SW 1271 (cell line): ENCODE results near the gene SSH3.

ENCODE experiments used
- DNase-seq, 2 experiments: peaks; one replicate each; lab custom pipeline; 2025; lab: John Stamatoyannopoulos, UW

SSH3 gene

GRCh38 chr11:67293090-67293489, 10.2 kb upstream of the SSH3 start:
- DNase-seq = no peak

DNA sequence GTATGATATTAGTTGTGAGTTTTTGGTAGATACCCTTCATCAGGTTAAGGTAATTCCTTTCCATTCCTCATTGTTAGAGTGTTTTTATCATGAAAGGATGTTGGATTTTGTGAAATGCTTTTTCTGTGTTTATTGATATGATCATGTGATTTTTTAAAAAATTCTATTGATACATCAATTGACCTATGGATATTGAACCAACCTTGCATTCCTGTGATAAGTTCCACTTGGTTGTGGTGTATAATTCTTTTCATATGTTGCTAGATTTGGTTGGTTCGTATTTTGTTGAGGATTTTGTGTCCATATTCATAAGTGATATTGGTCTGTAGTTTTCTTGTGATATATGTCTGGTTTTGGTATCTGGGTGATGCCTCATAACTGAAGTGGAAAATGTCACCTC, 7.5 kb upstream of the SSH3 start:
- DNase-seq = no peak

DNA sequence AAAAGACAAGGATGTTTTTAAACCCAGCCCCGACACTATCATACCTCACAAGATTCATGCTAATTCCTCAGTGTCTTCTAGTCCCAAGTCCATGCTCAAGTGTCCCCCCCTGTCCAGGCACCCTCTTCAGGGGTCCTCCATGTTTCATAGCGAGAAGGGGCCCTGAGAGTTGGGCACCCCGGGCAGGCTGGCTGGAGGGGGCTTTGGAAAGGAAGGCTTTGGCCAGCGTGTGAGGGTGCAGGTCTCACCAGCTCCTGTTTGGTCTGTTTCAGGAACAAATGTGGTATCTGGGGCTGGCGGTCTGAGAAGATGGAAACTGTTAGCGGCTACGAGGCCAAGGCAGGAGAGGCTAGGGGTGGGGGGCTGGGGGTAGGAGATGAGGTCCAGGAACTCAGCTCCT, 4.5 kb upstream of the SSH3 start:
- DNase-seq = no peak

GRCh38 chr11:67299471-67300191, 3.7 kb upstream of the SSH3 start:
- DNase-seq = no peak

DNA sequence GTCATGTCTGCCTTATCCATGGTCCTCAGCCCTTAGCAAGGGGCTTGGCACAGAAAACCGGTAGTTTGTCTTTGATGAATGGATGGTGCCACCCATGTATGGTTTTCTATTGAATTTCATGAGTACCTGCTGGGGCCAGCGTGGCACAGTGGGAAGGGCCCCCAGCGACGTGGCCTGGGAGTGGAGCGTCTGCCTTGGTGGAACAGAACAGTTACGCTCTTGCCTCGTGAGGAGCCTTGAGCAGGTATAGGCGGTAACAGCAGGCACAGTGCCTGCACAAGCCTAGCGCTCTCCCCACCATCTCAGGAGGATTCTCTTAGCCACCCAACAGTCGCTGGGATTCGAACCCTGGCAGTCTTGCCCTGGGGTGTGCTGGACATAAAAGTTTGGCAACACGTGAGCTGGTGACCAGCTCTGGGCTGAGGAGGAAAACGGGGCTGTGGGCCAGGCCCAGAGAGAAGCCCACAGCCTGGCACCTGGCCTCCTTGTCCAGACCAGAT, 3.0 kb upstream of the SSH3 start:
- no peak for DNase-seq

DNA sequence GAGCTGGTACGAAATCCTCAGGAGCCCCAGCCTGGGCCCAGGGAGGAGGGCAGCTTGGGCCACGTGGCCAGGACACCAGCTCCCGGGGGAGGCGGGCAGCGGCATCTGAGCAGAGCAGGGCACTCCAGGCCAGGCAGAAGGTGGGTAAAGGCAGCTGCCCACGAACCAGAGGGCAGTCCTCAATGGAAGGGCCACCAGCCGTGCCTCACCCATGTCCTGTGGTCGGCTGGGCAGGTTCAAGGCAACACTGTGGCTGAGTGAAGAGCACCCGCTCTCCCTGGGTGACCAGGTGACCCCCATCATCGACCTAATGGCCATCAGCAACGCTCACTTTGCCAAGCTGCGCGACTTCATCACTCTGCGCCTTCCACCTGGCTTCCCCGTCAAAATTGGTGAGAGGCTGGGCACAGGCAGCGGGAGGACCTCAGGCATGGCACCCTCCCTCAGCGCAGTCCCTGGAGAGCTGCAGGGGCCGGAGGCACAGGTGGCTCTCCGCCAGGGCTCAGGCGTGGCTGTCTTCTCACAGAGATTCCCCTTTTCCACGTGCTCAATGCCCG, 2.5 kb upstream of the SSH3 start:
- no peak for DNase-seq

DNA sequence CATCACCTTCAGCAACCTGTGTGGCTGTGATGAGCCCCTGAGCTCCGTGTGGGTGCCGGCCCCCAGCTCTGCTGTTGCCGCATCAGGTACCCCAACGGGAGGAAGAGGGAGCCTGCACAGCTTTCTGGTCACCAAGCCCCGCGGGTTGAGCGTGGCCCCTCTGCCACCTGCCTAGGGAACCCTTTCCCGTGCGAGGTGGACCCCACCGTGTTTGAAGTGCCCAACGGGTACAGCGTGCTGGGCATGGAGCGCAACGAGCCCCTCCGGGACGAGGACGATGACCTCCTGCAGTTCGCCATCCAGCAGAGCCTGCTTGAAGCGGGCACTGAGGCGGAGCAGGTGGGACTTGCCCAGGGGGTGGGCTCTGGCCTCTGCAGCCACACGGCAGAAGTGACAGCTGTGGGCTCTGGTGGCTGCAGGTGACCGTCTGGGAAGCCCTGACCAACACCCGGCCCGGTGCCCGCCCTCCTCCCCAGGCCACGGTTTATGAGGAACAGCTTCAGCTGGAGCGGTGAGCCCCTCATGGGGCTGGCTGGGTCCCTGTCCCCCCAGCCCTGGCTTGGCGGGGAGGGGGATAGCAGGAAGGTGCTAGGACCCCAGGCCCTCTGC, 1.9 kb upstream of the SSH3 start:
- no peak for DNase-seq

DNA sequence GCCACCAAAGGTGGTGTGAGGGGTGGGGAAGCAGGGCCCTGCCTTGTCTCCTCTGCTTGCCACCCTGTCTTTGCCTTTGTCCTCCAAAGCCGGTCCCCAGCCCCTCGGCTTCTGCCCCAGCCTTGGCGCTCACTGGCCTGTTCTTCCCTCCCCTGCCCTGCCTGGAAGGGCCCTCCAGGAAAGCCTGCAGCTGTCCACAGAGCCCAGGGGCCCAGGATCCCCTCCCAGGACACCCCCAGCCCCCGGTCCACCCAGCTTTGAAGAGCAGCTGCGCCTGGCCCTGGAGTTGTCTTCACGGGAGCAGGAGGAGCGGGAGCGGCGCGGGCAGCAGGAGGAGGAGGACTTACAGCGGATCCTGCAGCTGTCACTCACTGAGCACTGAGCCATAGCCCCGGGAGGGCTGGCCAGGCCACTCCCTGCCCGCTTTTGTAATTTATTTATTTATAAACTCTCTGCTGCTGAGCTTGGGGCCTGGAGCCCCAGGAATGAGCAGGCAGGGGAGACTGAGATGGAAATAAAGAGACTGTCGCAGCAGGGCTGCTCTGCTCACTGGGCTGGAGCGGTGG, 1.3 kb upstream of the SSH3 start:
- no peak for DNase-seq

DNA sequence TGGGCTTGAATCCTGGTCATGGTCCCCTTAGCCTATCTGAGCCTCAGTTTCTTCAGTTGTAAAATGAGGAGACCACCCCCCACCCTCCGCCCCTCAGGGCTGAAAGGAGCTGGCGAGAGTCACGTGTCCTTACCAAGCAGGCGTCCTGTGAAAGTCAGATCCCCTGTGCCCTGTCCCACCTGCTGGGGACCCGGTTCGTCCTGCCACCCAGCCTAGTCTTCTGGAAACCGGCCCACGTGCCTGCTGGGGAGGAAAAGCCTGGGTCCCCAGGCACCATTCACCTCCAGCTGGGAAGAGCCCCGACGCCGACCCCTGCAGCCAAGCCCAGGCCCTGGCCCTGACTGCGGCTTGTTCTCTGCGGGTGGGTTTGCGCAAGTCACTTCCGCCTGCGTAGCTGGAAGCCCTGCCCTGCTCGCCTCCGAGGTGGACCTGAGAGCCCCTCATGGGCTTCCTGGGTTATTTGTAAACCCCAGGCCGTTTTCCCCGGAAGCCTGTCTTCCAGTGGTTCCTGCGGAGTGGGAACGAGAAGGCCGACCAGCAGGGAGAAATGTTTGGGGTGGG, 679 bp upstream of the SSH3 start:
- no peak for DNase-seq

- no peak for DNase-seq
These were observed 593 bp downstream of the SSH3 start for GRCh38 chr11:67303835-67304411.

DNA sequence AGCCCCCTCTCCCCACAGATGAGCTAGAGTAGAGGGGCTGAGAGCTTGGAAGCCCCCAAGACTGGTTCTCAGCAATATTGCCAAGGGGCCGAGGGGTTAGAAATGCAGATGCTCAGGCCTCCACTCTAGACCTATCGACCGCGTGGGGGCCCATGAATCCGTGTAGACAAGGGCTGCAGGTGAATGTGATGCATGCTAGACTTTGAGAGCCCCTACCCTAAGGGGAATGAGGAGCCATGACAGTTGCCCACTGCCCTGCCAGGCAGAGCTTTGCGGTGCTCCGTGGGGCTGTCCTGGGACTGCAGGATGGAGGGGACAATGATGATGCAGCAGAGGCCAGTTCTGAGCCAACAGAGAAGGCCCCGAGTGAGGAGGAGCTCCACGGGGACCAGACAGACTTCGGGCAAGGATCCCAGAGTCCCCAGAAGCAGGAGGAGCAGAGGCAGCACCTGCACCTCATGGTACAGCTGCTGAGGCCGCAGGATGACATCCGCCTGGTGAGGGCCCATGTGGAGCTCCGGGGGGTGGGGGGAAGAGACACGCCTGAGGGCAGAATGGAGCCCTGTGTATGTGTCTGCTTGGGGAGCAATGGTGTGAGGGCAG, 1.3 kb downstream of the SSH3 start:
- no peak for DNase-seq

DNA sequence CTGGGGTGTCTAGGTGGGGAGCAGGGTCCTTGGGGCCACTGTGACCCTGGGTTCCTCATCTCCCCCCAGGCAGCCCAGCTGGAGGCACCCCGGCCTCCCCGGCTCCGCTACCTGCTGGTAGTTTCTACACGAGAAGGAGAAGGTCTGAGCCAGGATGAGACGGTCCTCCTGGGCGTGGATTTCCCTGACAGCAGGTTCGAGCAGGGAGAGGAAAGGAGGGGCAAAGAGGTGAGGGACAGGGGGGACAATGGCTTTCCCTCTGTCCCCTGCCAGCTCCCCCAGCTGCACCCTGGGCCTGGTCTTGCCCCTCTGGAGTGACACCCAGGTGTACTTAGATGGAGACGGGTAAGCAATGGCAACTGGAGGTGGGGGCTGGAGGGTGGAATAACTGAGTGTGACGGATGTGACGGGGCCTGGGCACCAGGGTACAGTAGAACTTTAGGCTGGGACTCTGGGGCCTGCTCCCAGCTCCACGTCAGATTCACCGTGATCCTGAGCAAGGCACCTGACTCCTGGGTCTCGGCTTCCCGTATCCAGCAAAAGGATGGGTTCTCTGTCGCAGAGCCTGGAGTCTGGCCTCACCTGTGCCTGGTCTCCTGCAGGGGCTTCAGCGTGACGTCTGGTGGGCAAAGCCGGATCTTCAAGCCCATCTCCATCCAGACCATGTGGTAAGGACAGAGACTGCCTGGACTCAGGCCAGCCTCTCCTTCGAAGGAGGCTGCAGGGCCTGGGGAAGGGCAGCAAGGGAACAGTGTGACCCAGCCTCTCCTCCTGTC, 3.6 kb downstream of the SSH3 start:
- DNase-seq = no peak

DNA sequence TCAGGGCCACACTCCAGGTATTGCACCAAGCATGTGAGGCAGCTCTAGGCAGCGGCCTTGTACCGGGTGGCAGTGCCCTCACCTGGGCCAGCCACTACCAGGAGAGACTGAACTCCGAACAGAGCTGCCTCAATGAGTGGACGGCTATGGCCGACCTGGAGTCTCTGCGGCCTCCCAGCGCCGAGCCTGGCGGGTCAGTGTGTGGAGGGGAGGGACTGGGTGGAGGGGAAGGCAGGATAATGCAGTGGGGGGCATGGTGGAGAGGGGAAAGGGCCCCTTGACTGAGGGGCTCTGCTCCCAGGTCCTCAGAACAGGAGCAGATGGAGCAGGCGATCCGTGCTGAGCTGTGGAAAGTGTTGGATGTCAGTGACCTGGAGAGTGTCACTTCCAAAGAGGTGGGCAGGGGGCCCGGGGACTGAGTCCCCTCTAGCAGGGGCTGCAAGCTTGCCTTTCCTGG, 4.2 kb downstream of the SSH3 start:
- no peak for DNase-seq

GRCh38 chr11:67308031-67308866, 4.9 kb downstream of the SSH3 start:
- DNase-seq = no peak

DNA sequence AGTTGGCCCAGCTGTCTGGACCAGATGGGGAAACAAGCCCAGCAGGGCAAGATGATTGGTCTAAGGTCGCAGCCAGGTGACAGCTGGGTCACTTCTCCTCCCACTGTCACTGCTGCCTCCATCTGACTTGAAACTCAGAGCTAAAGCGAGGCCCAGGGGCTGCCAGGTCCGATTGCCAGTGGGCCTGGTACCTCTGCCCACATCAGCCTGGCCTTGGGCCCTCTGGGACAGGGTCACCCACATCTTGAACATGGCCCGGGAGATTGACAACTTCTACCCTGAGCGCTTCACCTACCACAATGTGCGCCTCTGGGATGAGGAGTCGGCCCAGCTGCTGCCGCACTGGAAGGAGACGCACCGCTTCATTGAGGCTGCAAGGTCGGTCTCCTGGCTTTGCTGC, 5.8 kb downstream of the SSH3 start:
- DNase-seq = no peak

DNA sequence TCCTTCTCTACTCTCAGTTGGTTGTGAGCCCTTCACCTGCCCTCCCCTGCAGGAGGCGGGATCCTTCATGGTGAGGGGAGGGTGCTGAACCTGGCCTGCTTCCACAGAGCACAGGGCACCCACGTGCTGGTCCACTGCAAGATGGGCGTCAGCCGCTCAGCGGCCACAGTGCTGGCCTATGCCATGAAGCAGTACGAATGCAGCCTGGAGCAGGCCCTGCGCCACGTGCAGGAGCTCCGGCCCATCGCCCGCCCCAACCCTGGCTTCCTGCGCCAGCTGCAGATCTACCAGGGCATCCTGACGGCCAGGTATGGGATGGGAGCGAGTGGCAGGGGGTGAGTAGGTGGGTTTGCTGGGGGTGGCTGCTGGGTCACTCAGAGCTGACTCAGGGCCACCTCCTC, 6.3 kb downstream of the SSH3 start:
- DNase-seq = no peak

DNA sequence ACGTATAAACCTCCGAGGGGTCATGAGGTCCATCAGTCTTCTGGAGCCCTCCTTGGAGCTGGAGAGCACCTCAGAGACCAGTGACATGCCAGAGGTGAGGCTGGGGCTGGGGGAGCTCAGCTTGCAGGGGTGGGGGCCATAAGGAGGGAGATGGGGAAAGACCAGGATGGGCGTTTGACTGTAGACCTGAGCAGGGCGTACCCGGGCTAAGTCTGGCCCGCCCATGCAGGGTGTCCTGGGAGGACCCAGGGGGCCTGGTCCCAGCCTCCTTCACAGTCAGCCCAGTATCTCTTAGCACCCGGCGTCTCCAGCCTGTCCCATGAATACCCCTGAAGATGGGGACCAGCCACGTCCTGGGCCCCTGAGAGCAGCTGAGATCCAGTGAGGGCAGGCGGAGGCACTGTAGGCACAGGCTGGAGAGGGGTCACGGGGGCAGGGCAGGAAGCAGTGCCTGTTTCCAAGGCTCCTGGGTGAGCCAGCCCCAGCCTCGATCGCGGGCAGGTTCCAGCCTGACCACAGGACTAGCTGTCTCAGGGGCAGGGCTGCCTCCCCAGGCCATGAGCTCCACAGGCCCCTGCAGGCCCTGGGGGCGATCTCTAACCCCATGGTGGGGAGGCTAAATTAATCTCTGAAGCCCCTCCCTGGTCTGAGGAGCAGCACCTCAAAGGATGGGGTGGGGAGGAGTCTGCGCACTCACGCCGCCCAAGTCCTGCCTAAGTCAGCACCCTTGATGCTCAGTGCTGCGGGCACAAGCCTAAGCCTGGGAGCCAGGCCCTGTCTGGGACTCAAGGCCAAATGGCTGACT, 7.1 kb downstream of the SSH3 start:
- DNase-seq = no peak

- DNase-seq = no peak
These were observed 7.8 kb downstream of the SSH3 start for GRCh38 chr11:67311051-67311555.

GRCh38 chr11:67311556-67312082, 8.3 kb downstream of the SSH3 start:
- DNase-seq = no peak
